Suprapubic skin (tissue), 4 donors: Measurements from ENCODE around the gene MARK1. TPM values are rescaled to one million over a fixed set of nuclear protein-coding genes. Genes with fewer than 3 reads are reported as not detected.
A peak's percentile ranks its signal among the peaks of the same experiment; 100 is the strongest.
"Not testable (repeated sequence)": the region's sequence is repeated elsewhere in the genome, so short reads cannot be mapped to it uniquely, and the experiment has no call there.

Source experiments
- DNase-seq, 2 donors: peaks; one replicate each; pipeline ENCODE4 v3.0.0-alpha.2; 2019; ENCODE audit warnings: low spot score in 2 of 2
- H3K27ac ChIP-seq: fragments of 200-600 bp; sonication (generic); one replicate; pipeline ENCODE4 v1.5.1; 2019
- H3K27me3 ChIP-seq: fragments of 200-600 bp; sonication (generic); one replicate; pipeline ENCODE4 v1.5.1; 2019
- H3K36me3 ChIP-seq: fragments of 200-600 bp; sonication (generic); one replicate; pipeline ENCODE4 v1.5.1; 2019
- H3K4me1 ChIP-seq: fragments of 200-600 bp; sonication (generic); one replicate; pipeline ENCODE4 v1.5.1; 2019
- H3K4me3 ChIP-seq: fragments of 200-600 bp; sonication (generic); one replicate; pipeline ENCODE4 v1.5.1; 2019; ENCODE audit warnings: mild to moderate bottlenecking
- H3K9me3 ChIP-seq: fragments of 200-600 bp; sonication (generic); one replicate; pipeline ENCODE4 v1.5.1; 2019
- CTCF ChIP-seq, 2 donors: fragments of 200-600 bp in 1 of 2; fragments of 450-650 bp in 1 of 2; sonication (generic) in 1 of 2; IDR thresholded peaks; one replicate each; pipeline ENCODE4 v1.5.1; 2016 to 2019; ENCODE audit warnings: antibody characterized with exemption in 2 of 2, mild to moderate bottlenecking in 1 of 2, moderate library complexity in 1 of 2
- EP300 ChIP-seq: sonication (generic); formaldehyde crosslinking; IDR thresholded peaks from one replicate; pipeline ENCODE4 v1.6.1; 2017; ENCODE audit warnings: antibody characterized with exemption
- POLR2A ChIP-seq, 2 donors: fragments of 450-650 bp; IDR thresholded peaks; one replicate each; pipeline ENCODE4 v1.6.1; 2017; ENCODE audit warnings: antibody characterized with exemption in 2 of 2, mild to moderate bottlenecking in 2 of 2, moderate library complexity in 2 of 2
- POLR2AphosphoS5 ChIP-seq, 3 donors: sonication (generic); formaldehyde crosslinking; IDR thresholded peaks; one replicate each; pipeline ENCODE4 v1.6.1; 2017; ENCODE audit warnings: antibody characterized with exemption in 3 of 3
- WGBS: methylation state at CpG from one replicate; pipeline ENCODE4 v1.1.5; 2018; 5-methylcytosine and 5-hydroxymethylcytosine counted together
- total RNA-seq, 4 donors: library from RNA; depleted of rRNA; stranded (reverse); fragments of >200 nt; gene quantifications; one replicate each; pipeline ENCODE4 v1.1.0, GENCODE V29; 2016

The MARK1 gene
- total RNA-seq, 4 donors from 2014 or later: 2.9 to 5.2 (median 3.9) TPM

GRCh38 chr1:220673921-220674320 is 146.0 kb downstream of the MARK1 start:
- no peaks in the 10 kb centered on the region for H3K36me3 ChIP-seq
- H3K27ac ChIP-seq: no peak overlapping the region
- 84% methylated on average over 1 of the region's 1 CpG for WGBS
- no peak for DNase-seq
- H3K9me3 ChIP-seq: no peaks in the 10 kb centered on the region
- peaks cover 5% of the 10 kb centered on the region for H3K27me3 ChIP-seq
- H3K4me1 ChIP-seq: no peaks in the 10 kb centered on the region
- no peak overlapping the region for H3K4me3 ChIP-seq
- TF ChIP-seq EP300 (no peak), POLR2AphosphoS5 (IDR thresholded peaks at IDR 0.05) (no peak), POLR2A (IDR thresholded peaks at IDR 0.05) (no peak), CTCF (IDR thresholded peaks at IDR 0.05) (no peak)

GRCh38 chr1:220677251-220677650 is 149.3 kb downstream of the MARK1 start:
- TF ChIP-seq POLR2AphosphoS5 (IDR thresholded peaks at IDR 0.05): no peak
- TF ChIP-seq POLR2A (IDR thresholded peaks at IDR 0.05): no peak
- no peak for TF ChIP-seq EP300
- TF ChIP-seq CTCF (IDR thresholded peaks at IDR 0.05): no peak
- Histone ChIP-seq H3K36me3 (no peaks in the 10 kb centered on the region), H3K4me3 (no peak overlapping the region), H3K27ac (no peak overlapping the region), H3K27me3 (peaks cover 5% of the 10 kb centered on the region), H3K9me3 (no peaks in the 10 kb centered on the region), H3K4me1 (no peaks in the 10 kb centered on the region)
- DNase-seq: no peak
- WGBS: 85% methylated on average over 2 of the region's 2 CpGs

GRCh38 chr1:220680085-220680687 is 152.2 kb downstream of the MARK1 start:
- no peaks in the 10 kb centered on the region for H3K27me3 ChIP-seq
- no peak for TF ChIP-seq POLR2A (IDR thresholded peaks at IDR 0.05)
- TF ChIP-seq CTCF (IDR thresholded peaks at IDR 0.05): peak; percentile 34 to 63
- no peak for TF ChIP-seq EP300
- no peaks in the 10 kb centered on the region for H3K36me3 ChIP-seq
- H3K4me1 ChIP-seq: no peaks in the 10 kb centered on the region
- H3K4me3 ChIP-seq: no peak overlapping the region
- 34% methylated on average over 7 of the region's 7 CpGs for WGBS
- DNase-seq: no peak
- no peaks in the 10 kb centered on the region for H3K9me3 ChIP-seq
- H3K27ac ChIP-seq: no peak overlapping the region

GRCh38 chr1:220681220-220681880 is 153.4 kb downstream of the MARK1 start:
- H3K27me3 ChIP-seq: no peaks in the 10 kb centered on the region
- no peaks in the 10 kb centered on the region for H3K36me3 ChIP-seq
- no peaks in the 10 kb centered on the region for H3K9me3 ChIP-seq
- WGBS: 74% methylated on average over 10 of the region's 10 CpGs
- no peak overlapping the region for H3K27ac ChIP-seq
- no peak for DNase-seq
- TF ChIP-seq POLR2A (IDR thresholded peaks at IDR 0.05): no peak
- TF ChIP-seq POLR2AphosphoS5 (IDR thresholded peaks at IDR 0.05): no peak
- TF ChIP-seq EP300: no peak
- no peak for TF ChIP-seq CTCF (IDR thresholded peaks at IDR 0.05)
- H3K4me1 ChIP-seq: no peaks in the 10 kb centered on the region
- no peak overlapping the region for H3K4me3 ChIP-seq

GRCh38 chr1:220682901-220683576 is 155.1 kb downstream of the MARK1 start:
- Histone ChIP-seq H3K36me3 (no peaks in the 10 kb centered on the region), H3K4me3 (no peak overlapping the region), H3K27me3 (no peaks in the 10 kb centered on the region), H3K4me1 (no peaks in the 10 kb centered on the region), H3K27ac (no peak overlapping the region), H3K9me3 (no peaks in the 10 kb centered on the region)
- TF ChIP-seq CTCF (IDR thresholded peaks at IDR 0.05): no peak
- DNase-seq: no peak
- 88% methylated on average over 15 of the region's 17 CpGs for WGBS

- H3K27ac ChIP-seq, H3K4me1 ChIP-seq, H3K9me3 ChIP-seq, H3K4me3 ChIP-seq, DNase-seq, H3K36me3 ChIP-seq, H3K27me3 ChIP-seq: not testable (repeated sequence)
- WGBS: over 99% methylated on average over 12 of the region's 12 CpGs
Observed at GRCh38 chr1:220683716-220684115, 155.8 kb downstream of the MARK1 start.
